ENCODE data around the gene RHBDD3.
A peak's percentile ranks its signal among the peaks of the same experiment; 100 is the strongest.

RHBDD3 gene

GRCh38 chr22:29267858-29268510 is at the start of gene RHBDD3, which contains the start of gene EWSR1:
RHBDD3 (minus strand) TSS chr22:29267981; CDS start chr22:29265626, 2,355 bp downstream.
EWSR1 (plus strand) TSS chr22:29268268; CDS start chr22:29268337, 69 bp downstream.
- DNase-seq: peak; percentile 93 to 100 (median 98)

GRCh38 chr22:29316141-29316828 is 48.5 kb upstream of the RHBDD3 start:
- DNase-seq: no peak

GRCh38 chr22:29315286-29316140 is 47.7 kb upstream of the RHBDD3 start, which contains the start of gene RASL10A:
RASL10A (minus strand) TSS chr22:29315697; CDS start chr22:29315246, 451 bp downstream.
- peak in 1 of 14 donors; percentile 16 for DNase-seq

- no peak for DNase-seq
These were observed 46.9 kb upstream of the RHBDD3 start for GRCh38 chr22:29314537-29315285.

- DNase-seq: no peak
These were observed 46.0 kb upstream of the RHBDD3 start for GRCh38 chr22:29313576-29314466.

- DNase-seq: peak in 2 of 14 donors; percentile 25 to 58
These were observed 45.4 kb upstream of the RHBDD3 start for GRCh38 chr22:29313126-29313575.

GRCh38 chr22:29312218-29313125 is 44.7 kb upstream of the RHBDD3 start:
- no peak for DNase-seq

GRCh38 chr22:29311464-29312217 is 43.9 kb upstream of the RHBDD3 start:
- peak in 3 of 14 donors; percentile 29 to 63 (median 62) for DNase-seq

GRCh38 chr22:29310863-29311339 is 43.1 kb upstream of the RHBDD3 start:
- DNase-seq: peak in 13 of 14 donors; percentile 46 to 96 (median 84)

GRCh38 chr22:29310065-29310862 is 42.5 kb upstream of the RHBDD3 start:
- DNase-seq: peak in 1 of 14 donors; percentile 71

- DNase-seq: no peak
These were observed 41.7 kb upstream of the RHBDD3 start for GRCh38 chr22:29309332-29310064.

GRCh38 chr22:29308791-29309262 is 41.0 kb upstream of the RHBDD3 start:
- peak in 1 of 14 donors; percentile 27 for DNase-seq

- peak in 1 of 14 donors; percentile 40 for DNase-seq
These were observed 40.5 kb upstream of the RHBDD3 start for GRCh38 chr22:29308148-29308790.

- DNase-seq: no peak
These were observed 39.9 kb upstream of the RHBDD3 start for GRCh38 chr22:29307596-29308147.

GRCh38 chr22:29306835-29307595 is 39.2 kb upstream of the RHBDD3 start:
- DNase-seq: peak in 12 of 14 donors; percentile 29 to 78 (median 56)

Data from C1 segment of cervical spinal cord (tissue), 14 donors.